ENCODE measurements around the gene VPS36.

- no peak for TF ChIP-seq CTCF (IDR thresholded peaks at IDR 0.05; ENCODE audit: low read depth, low read length, poor library complexity, severe bottlenecking)
- TF ChIP-seq EZH2phosphoT487 (IDR thresholded peaks at IDR 0.05; ENCODE audit: borderline replicate concordance, low read length): no peak
Observed at GRCh38 chr13:52461265-52461664, 10.8 kb upstream of the VPS36 start.
